Measurements from ENCODE around the gene SMYD2. TPM values are rescaled to one million over a fixed set of nuclear protein-coding genes. Genes with fewer than 3 reads are reported as not detected.

The SMYD2 gene
- total RNA-seq, 1 experiment from 2014 or later: 47.5 TPM

DNA sequence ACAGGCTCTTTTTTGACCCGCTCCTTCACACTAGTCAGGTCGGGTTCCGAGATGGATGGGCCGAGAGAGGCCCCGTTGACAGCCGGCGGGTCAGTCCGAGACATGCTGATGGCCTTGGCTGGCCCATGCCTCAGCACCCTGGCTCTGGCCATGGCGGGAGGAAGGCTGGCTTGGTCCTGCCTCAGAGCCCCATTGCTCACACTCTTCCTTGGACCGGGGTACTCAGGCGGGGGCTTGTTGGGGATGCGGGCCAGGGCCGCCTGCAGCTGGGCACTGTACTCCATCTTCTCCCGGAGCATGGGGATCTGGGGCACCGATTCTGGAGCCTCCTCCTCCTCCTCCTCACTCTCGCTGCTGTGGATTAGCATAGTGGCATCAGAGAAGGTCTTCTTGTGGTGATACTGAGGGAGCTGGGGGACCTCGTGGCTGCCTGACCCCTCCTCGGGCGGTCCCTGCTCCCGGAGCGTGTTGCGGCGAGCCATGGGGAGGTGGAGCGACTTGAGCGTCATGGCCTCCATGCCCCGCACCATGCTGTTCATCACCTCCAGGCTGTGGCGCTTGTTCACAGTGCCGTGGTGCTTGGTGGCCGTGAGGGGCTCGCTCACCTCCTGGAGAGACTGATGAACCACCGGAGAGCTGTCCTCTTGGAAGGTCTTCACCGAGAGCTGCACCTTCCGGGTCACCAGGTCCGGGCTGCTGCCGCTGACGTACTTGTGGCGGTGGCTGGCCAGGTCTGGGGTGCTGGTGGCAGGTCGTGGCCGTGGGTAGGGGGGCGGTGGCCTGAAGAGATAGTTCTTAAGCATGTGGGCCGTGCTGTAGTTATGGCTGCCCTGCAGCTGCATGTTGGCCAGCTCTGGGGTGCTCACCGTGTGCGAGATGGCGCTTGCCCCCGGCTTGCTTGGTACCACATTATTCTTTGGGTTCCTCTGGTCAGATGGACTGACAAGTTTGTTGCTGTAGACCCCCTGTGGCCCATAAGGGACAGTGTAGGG lies 102.7 kb downstream of the SMYD2 start:
- H3K27ac Mint-ChIP-seq (ENCODE audit: unreplicated experiment): no peak overlapping the region
- no peak for DNase-seq
- CTCF ChIA-PET: no interaction called here
- H3K36me3 Mint-ChIP-seq (ENCODE audit: insufficient read depth, unreplicated experiment): peaks cover 68% of the 10 kb centered on the region
- no peaks in the 10 kb centered on the region for H3K27me3 Mint-ChIP-seq (ENCODE audit: unreplicated experiment)
- H3K9me3 Mint-ChIP-seq (ENCODE audit: low read depth, unreplicated experiment): no peaks in the 10 kb centered on the region
- no TSS peak for BruUV-seq (replicated peaks)
- no peak overlapping the region for H3K4me3 Mint-ChIP-seq (ENCODE audit: low read depth, unreplicated experiment)
- no peaks in the 10 kb centered on the region for H3K4me1 Mint-ChIP-seq (ENCODE audit: low read depth, unreplicated experiment)
- TF ChIP-seq CTCF (IDR thresholded peaks at IDR 0.05; ENCODE audit: unreplicated experiment): no peak
- intact Hi-C loops (cut with micrococcal nuclease; ENCODE audit: unreplicated experiment): no loop called here

- no peaks in the 10 kb centered on the region for H3K9me3 Mint-ChIP-seq (ENCODE audit: low read depth, unreplicated experiment)
- H3K36me3 Mint-ChIP-seq (ENCODE audit: insufficient read depth, unreplicated experiment): peaks cover 70% of the 10 kb centered on the region
- intact Hi-C loops (cut with micrococcal nuclease; ENCODE audit: unreplicated experiment): no loop called here
- no peaks in the 10 kb centered on the region for H3K27me3 Mint-ChIP-seq (ENCODE audit: unreplicated experiment)
- H3K4me1 Mint-ChIP-seq (ENCODE audit: low read depth, unreplicated experiment): no peaks in the 10 kb centered on the region
- no peak overlapping the region for H3K27ac Mint-ChIP-seq (ENCODE audit: unreplicated experiment)
- H3K4me3 Mint-ChIP-seq (ENCODE audit: low read depth, unreplicated experiment): no peak overlapping the region
- DNase-seq: no peak
- CTCF ChIA-PET: no interaction called here
- TF ChIP-seq CTCF (IDR thresholded peaks at IDR 0.05; ENCODE audit: unreplicated experiment): no peak
- no TSS peak for BruUV-seq (replicated peaks)
Measured at GRCh38 chr1:214384373-214385079, 103.6 kb downstream of the SMYD2 start.

DNA sequence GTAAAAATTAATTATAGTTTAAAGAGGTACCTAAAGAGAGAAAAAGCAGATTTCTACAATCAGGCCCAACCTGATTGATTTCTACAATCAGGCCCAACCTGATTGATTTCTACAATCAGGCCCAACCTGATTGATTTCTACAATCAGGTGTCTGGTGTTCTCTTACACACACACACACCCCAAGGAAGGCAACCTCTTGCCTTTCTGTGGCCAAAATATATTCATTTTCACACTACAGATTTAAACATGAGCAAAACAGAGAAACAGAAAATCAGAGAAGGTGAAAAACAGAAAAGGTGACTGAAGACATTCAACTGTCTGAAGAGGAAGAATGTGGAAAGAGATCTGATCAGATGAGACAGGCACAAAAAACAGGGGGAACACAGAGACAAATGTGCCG lies 104.5 kb downstream of the SMYD2 start:
- DNase-seq: no peak
- CTCF ChIA-PET: no interaction called here
- H3K36me3 Mint-ChIP-seq (ENCODE audit: insufficient read depth, unreplicated experiment): peaks cover 68% of the 10 kb centered on the region
- BruUV-seq (replicated peaks): no TSS peak
- no peak overlapping the region for H3K4me3 Mint-ChIP-seq (ENCODE audit: low read depth, unreplicated experiment)
- TF ChIP-seq CTCF (IDR thresholded peaks at IDR 0.05; ENCODE audit: unreplicated experiment): no peak
- H3K27me3 Mint-ChIP-seq (ENCODE audit: unreplicated experiment): no peaks in the 10 kb centered on the region
- intact Hi-C loops (cut with micrococcal nuclease; ENCODE audit: unreplicated experiment): no loop called here
- no peak overlapping the region for H3K27ac Mint-ChIP-seq (ENCODE audit: unreplicated experiment)
- no peaks in the 10 kb centered on the region for H3K4me1 Mint-ChIP-seq (ENCODE audit: low read depth, unreplicated experiment)
- no peaks in the 10 kb centered on the region for H3K9me3 Mint-ChIP-seq (ENCODE audit: low read depth, unreplicated experiment)

- intact Hi-C loops (cut with micrococcal nuclease; ENCODE audit: unreplicated experiment): no loop called here
- CTCF ChIA-PET: interaction anchor here (0.7 kb wide), 1 partner anchor 166 kb away, joined by 3 read pairs; no protein-coding TSS in a partner anchor
- no TSS peak for BruUV-seq (replicated peaks)
Measured at GRCh38 chr1:214386333-214386732, 105.4 kb downstream of the SMYD2 start.

More at GRCh38 chr1:214386333-214386732, 105.4 kb downstream of the SMYD2 start:
- Mint-ChIP-seq H3K4me1 (ENCODE audit: low read depth, unreplicated experiment) (no peaks in the 10 kb centered on the region), H3K27ac (ENCODE audit: unreplicated experiment) (no peak overlapping the region), H3K27me3 (ENCODE audit: unreplicated experiment) (no peaks in the 10 kb centered on the region), H3K36me3 (ENCODE audit: insufficient read depth, unreplicated experiment) (peaks cover 63% of the 10 kb centered on the region), H3K9me3 (ENCODE audit: low read depth, unreplicated experiment) (no peaks in the 10 kb centered on the region), H3K4me3 (ENCODE audit: low read depth, unreplicated experiment) (no peak overlapping the region)
- DNase-seq: no peak
- TF ChIP-seq CTCF (IDR thresholded peaks at IDR 0.05; ENCODE audit: unreplicated experiment): no peak
